ENCODE data around the gene TALDO1. TPM values are rescaled to one million over a fixed set of nuclear protein-coding genes. Genes with fewer than 3 reads are reported as not detected.
A peak's percentile ranks its signal among the peaks of the same experiment; 100 is the strongest.

The TALDO1 gene
- polyA plus RNA-seq, 1 of the 3 experiments (the other 2 are of a cell fraction): 103 TPM

GRCh38 chr11:808427-809286 is 61.4 kb downstream of the TALDO1 start:
- Histone ChIP-seq H3K4me2 (peak overlapping the region; percentile 99), H3K9ac (peak overlapping the region; percentile 97), H3K9me3 (no peaks in the 10 kb centered on the region), H3K36me3 (replicated peaks in 1 of 2; ENCODE audit: control insufficient read depth in 1 of 2, insufficient read depth in 2 of 2, low read length in 1 of 2) (peaks cover 24 to 26% of the 10 kb centered on the region in 2 experiments), H3K79me2 (ENCODE audit: insufficient read depth) (peaks cover 78% of the 10 kb centered on the region), H3K4me1 (ENCODE audit: control insufficient read depth in 1 of 2, insufficient read depth in 2 of 2, low read depth in 1 of 2, low read length in 1 of 2) (peaks cover 14 to 31% of the 10 kb centered on the region in 2 experiments; a peak in 2 of 4 replicates), H3K27ac (ENCODE audit: low read depth in 2 of 2, low read length in 1 of 2) (peak overlapping the region; percentile 97 to 98), H4K20me1 (ENCODE audit: insufficient read depth) (peaks cover 30% of the 10 kb centered on the region), H2AFZ (ENCODE audit: low read depth) (no peak overlapping the region), H3F3A (replicated peaks; ENCODE audit: insufficient read depth) (peaks cover 34% of the 10 kb centered on the region), H3K27me3 (ENCODE audit: insufficient read depth) (no peaks in the 10 kb centered on the region), H3K4me3 (ENCODE audit: low read depth in 2 of 2, low read length in 1 of 2) (peak overlapping the region; percentile 81 to 97), H3K9me2 (no peaks in the 10 kb centered on the region)
- DNase-seq: peak; percentile 88
- TF ChIP-seq EZH2phosphoT487 (IDR thresholded peaks at IDR 0.05; ENCODE audit: borderline replicate concordance, low read depth): no peak
- peak; percentile 12; the same call in 1 of the 2 replicates for TF ChIP-seq NRF1 (IDR thresholded peaks at IDR 0.05; ENCODE audit: low read depth, low read length)
- no peak for TF ChIP-seq RFX5 (IDR thresholded peaks at IDR 0.05; ENCODE audit: low read length)
- peak; percentile 76; the same call in 1 of the 2 replicates for TF ChIP-seq MXI1 (IDR thresholded peaks at IDR 0.05; ENCODE audit: low read depth, low read length)
- TF ChIP-seq ELF1 (IDR thresholded peaks at IDR 0.05): no peak
- TF ChIP-seq YY1 (IDR thresholded peaks at IDR 0.05; ENCODE audit: low read depth): no peak; the same call in 1 of the 2 replicates
- no peak for TF ChIP-seq ZBTB33 (IDR thresholded peaks at IDR 0.05; ENCODE audit: borderline replicate concordance, low read depth)
- no peak for TF ChIP-seq TEAD4 (IDR thresholded peaks at IDR 0.05; ENCODE audit: borderline replicate concordance, insufficient read depth)
- no peak for TF ChIP-seq FOXJ3 (CRISPR knock-in tag; IDR thresholded peaks at IDR 0.05)
- no peak for TF ChIP-seq MEF2A (IDR thresholded peaks at IDR 0.05; ENCODE audit: borderline replicate concordance, low read depth)
- TF ChIP-seq TCF12 (IDR thresholded peaks at IDR 0.05): no peak
- TF ChIP-seq JUND (IDR thresholded peaks at IDR 0.05): no peak
- no peak for TF ChIP-seq SMC3 (IDR thresholded peaks at IDR 0.05; ENCODE audit: low read depth, low read length)
- TF ChIP-seq NFIC (IDR thresholded peaks at IDR 0.05; ENCODE audit: borderline replicate concordance): no peak
- TF ChIP-seq FOSL2 (IDR thresholded peaks at IDR 0.05; ENCODE audit: borderline replicate concordance, low read depth): no peak
- WGBS (ENCODE audit: low lambda C conversion rate): 26% methylated on average over 29 of the region's 36 CpGs
- CTCF ChIA-PET: interaction anchor here (1.0 to 1.5 kb wide), 5 partner anchors 10 to 54 kb away, joined by 3 to 4 read pairs (median 3); partner anchors contain the start of gene PNPLA2
- POLR2A ChIA-PET: interaction anchor here (1.0 to 2.2 kb wide), 9 partner anchors 11 to 51 kb away, joined by 3 to 34 read pairs (median 6); partner anchors contain the start of genes CD151, CEND1 and PNPLA2

All from SK-N-SH (cell line).